HG03025 (cell line): Measurements from ENCODE around the gene DYSF.

Experiments
- ATAC-seq: cut with Tn5 transposase; IDR thresholded peaks from one replicate; pipeline ENCODE4 v1.9.1; 2021; ENCODE audit warnings: mild to moderate bottlenecking, moderate library complexity; ENCODE audit not compliant: unreplicated experiment, low FRiP score

Gene DYSF

GRCh38 chr2:71455741-71456569, 2.6 kb downstream of the DYSF start:
- no peak for ATAC-seq

- ATAC-seq = no peak
Observed at GRCh38 chr2:71456617-71457016, 3.3 kb downstream of the DYSF start.

GRCh38 chr2:71457123-71457915, 4.0 kb downstream of the DYSF start:
- ATAC-seq = no peak

GRCh38 chr2:71457923-71458322, 4.6 kb downstream of the DYSF start:
- ATAC-seq = no peak

- ATAC-seq = no peak
Observed at GRCh38 chr2:71458413-71459083, 5.2 kb downstream of the DYSF start.

- ATAC-seq = no peak
Observed at GRCh38 chr2:71459084-71459431, 5.7 kb downstream of the DYSF start.

GRCh38 chr2:71460056-71460455, 6.7 kb downstream of the DYSF start:
- ATAC-seq = no peak

GRCh38 chr2:71460595-71461303, 7.4 kb downstream of the DYSF start:
- no peak for ATAC-seq

GRCh38 chr2:71461304-71461671, 7.9 kb downstream of the DYSF start:
- no peak for ATAC-seq

- no peak for ATAC-seq
Observed at GRCh38 chr2:71462056-71462605, 8.8 kb downstream of the DYSF start.

GRCh38 chr2:71462641-71463341, 9.4 kb downstream of the DYSF start:
- ATAC-seq = no peak

GRCh38 chr2:71463342-71463654, 9.9 kb downstream of the DYSF start:
- no peak for ATAC-seq

- no peak for ATAC-seq
Observed at GRCh38 chr2:71464389-71464788, 11.0 kb downstream of the DYSF start.

GRCh38 chr2:71465356-71465755, 12.0 kb downstream of the DYSF start:
- no peak for ATAC-seq

- no peak for ATAC-seq
Observed at GRCh38 chr2:71465961-71466300, 12.6 kb downstream of the DYSF start.

GRCh38 chr2:71466301-71467179, 13.2 kb downstream of the DYSF start:
- no peak for ATAC-seq

- no peak for ATAC-seq
Observed at GRCh38 chr2:71467180-71467815, 13.9 kb downstream of the DYSF start.

- no peak for ATAC-seq
Observed at GRCh38 chr2:71468279-71469015, 15.1 kb downstream of the DYSF start.
